Fibroblast of mammary gland (primary cell): ENCODE results near the gene UFL1.

Experiments
- DNase-seq: peaks from one replicate; pipeline ENCODE4 v3.0.0-alpha.2; 2010; ENCODE audit warnings: low read depth
- H3K4me3 ChIP-seq: 2 replicates; pipeline ENCODE4 v1.5.1; 2011; ENCODE audit warnings: low read depth, mild to moderate bottlenecking, low read length, moderate library complexity; ENCODE audit not compliant: control insufficient read depth
- CTCF ChIP-seq: conservative IDR thresholded peaks from 2 replicates; pipeline ENCODE4 v1.5.1; 2011; ENCODE audit warnings: low read depth, low read length, inconsistent platforms; ENCODE audit not compliant: control insufficient read depth, insufficient read depth

The UFL1 gene

GRCh38 chr6:96570053-96570452 is 48.4 kb downstream of the UFL1 start:
- no peak for DNase-seq
- no peak for TF ChIP-seq CTCF
- H3K4me3 ChIP-seq: no peak overlapping the region

GRCh38 chr6:96571551-96571950 is 49.9 kb downstream of the UFL1 start:
- TF ChIP-seq CTCF: no peak
- H3K4me3 ChIP-seq: no peak overlapping the region
- no peak for DNase-seq

- H3K4me3 ChIP-seq: no peak overlapping the region
- DNase-seq: no peak
- no peak for TF ChIP-seq CTCF
Measured at GRCh38 chr6:96575359-96575758, 53.8 kb downstream of the UFL1 start.

- DNase-seq: no peak
- TF ChIP-seq CTCF: no peak
- H3K4me3 ChIP-seq: no peak overlapping the region
Measured at GRCh38 chr6:96576221-96576620, 54.6 kb downstream of the UFL1 start.

- no peak for DNase-seq
- TF ChIP-seq CTCF: no peak
Measured at GRCh38 chr6:96582021-96582420, 60.4 kb downstream of the UFL1 start.

GRCh38 chr6:96582436-96582835 is 60.8 kb downstream of the UFL1 start:
- H3K4me3 ChIP-seq: no peak overlapping the region
- no peak for DNase-seq
- no peak for TF ChIP-seq CTCF

More at GRCh38 chr6:96582021-96582420, 60.4 kb downstream of the UFL1 start:
- H3K4me3 ChIP-seq: no peak overlapping the region

GRCh38 chr6:96604420-96604819 is 82.8 kb downstream of the UFL1 start:
- DNase-seq: no peak
- no peak for TF ChIP-seq CTCF
- no peak overlapping the region for H3K4me3 ChIP-seq
